ENCODE measurements around the gene TRPV4. TPM values are rescaled to one million over a fixed set of nuclear protein-coding genes. Genes with fewer than 3 reads are reported as not detected.

Gene TRPV4
- total and polyA plus RNA-seq, 4 donors = 1.9 to 6.5 (median 2.2) TPM

DNA sequence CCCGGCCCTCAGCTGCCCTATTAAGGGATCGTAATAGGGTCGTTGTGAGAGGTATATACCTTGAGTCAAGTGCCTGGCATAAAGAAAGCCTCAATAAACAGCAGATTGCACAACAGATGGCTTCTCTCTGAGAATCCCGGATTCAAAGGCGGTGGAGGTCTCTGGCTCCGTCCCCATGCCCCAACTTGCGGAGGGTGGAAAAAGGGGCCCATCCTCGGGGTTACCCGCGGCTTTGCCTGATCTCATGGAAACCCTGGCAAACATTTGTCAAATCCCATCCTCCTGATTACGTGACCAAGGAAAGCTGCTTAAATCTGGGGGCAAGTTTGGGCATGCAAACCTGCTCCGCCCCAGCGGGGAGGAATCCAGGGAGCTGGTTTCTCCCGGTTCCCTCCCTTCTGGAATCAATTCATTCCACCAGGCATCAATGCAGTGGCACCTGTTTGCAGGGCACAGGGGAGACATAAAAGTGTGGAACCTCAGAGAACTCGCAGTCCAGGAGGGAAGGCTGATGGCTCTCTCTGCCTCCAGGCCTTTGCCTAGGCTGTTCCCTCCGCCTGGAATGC is 12.3 kb downstream of the TRPV4 start:
- H3K36me3 ChIP-seq (ENCODE audit: control insufficient read depth in 4 of 4, insufficient read depth in 4 of 4, low read length in 4 of 4) = no peaks in the 10 kb centered on the region
- ATAC-seq (ENCODE audit: insufficient read depth, low FRiP score) = no peak
- no peak overlapping the region for H3K4me3 ChIP-seq
- peaks cover 0 to 5% (median 0%) of the 10 kb centered on the region in 5 donors for H3K4me1 ChIP-seq (ENCODE audit: control insufficient read depth in 5 of 5, insufficient read depth in 5 of 5, low read length in 5 of 5)
- WGBS, 2 donors = 81 to 90% methylated on average over 16 of the region's 16 CpGs
- H3K9ac ChIP-seq (ENCODE audit: insufficient read depth in 1 of 2, low read length in 2 of 2) = no peak overlapping the region
- no peak overlapping the region for H3K27ac ChIP-seq (ENCODE audit: low read depth in 1 of 2, low read length in 1 of 2)
- DNase-seq = no peak
- no peaks in the 10 kb centered on the region for H3K27me3 ChIP-seq (ENCODE audit: control insufficient read depth in 3 of 3, insufficient read depth in 3 of 3, low read length in 2 of 3)
- TF ChIP-seq, protein P1, sequence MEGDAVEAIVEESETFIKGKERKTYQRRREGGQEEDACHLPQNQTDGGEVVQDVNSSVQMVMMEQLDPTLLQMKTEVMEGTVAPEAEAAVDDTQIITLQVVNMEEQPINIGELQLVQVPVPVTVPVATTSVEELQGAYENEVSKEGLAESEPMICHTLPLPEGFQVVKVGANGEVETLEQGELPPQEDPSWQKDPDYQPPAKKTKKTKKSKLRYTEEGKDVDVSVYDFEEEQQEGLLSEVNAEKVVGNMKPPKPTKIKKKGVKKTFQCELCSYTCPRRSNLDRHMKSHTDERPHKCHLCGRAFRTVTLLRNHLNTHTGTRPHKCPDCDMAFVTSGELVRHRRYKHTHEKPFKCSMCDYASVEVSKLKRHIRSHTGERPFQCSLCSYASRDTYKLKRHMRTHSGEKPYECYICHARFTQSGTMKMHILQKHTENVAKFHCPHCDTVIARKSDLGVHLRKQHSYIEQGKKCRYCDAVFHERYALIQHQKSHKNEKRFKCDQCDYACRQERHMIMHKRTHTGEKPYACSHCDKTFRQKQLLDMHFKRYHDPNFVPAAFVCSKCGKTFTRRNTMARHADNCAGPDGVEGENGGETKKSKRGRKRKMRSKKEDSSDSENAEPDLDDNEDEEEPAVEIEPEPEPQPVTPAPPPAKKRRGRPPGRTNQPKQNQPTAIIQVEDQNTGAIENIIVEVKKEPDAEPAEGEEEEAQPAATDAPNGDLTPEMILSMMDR (IDR thresholded peaks at IDR 0.05; ENCODE audit: control extremely low read depth, extremely low read depth) = no peak
- H3K9me3 ChIP-seq (ENCODE audit: control insufficient read depth in 4 of 4, insufficient read depth in 3 of 4, low read length in 3 of 4) = no peaks in the 10 kb centered on the region

DNA sequence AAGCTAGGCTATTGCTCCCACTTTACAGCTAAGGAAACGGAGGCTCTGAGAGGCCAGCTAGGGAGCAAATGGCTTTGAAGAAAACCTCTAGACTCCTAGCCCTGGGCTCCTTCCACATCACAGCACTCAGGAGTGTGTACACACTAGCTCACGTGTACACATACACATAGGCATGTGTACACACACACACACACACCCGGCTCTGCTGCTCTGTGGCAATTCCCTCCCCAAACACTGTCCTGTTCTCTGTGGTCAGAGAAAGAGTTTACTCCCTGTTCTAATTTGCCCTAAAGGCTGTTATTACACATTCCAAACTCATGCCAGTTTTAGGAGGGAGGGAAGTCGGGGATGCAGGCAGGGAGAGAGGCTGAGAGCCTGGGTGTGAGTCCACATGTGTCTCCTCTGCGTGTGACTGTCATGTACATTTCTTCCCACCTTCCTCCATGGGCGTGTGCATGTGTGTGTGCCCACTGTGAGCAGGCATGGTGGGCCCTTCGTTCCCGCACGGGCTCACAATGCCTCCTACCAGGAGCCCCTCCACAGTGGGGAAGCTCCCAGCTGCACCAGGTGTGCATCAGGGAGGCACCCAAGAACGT is 14.2 kb downstream of the TRPV4 start:
- Histone ChIP-seq H3K36me3 (ENCODE audit: control insufficient read depth in 4 of 4, insufficient read depth in 4 of 4, low read length in 4 of 4) (no peaks in the 10 kb centered on the region), H3K4me3 (no peak overlapping the region), H3K9me3 (ENCODE audit: control insufficient read depth in 4 of 4, insufficient read depth in 3 of 4, low read length in 3 of 4) (no peaks in the 10 kb centered on the region), H3K27ac (ENCODE audit: low read depth in 1 of 2, low read length in 1 of 2) (no peak overlapping the region), H3K9ac (ENCODE audit: insufficient read depth in 1 of 2, low read length in 2 of 2) (peak overlapping the region in 1 of 2 donors; percentile 21), H3K4me1 (ENCODE audit: control insufficient read depth in 5 of 5, insufficient read depth in 5 of 5, low read length in 5 of 5) (peaks cover 0 to 5% (median 0%) of the 10 kb centered on the region in 5 donors), H3K27me3 (ENCODE audit: control insufficient read depth in 3 of 3, insufficient read depth in 3 of 3, low read length in 2 of 3) (no peaks in the 10 kb centered on the region)
- WGBS, 2 donors = 57 to 72% methylated on average over 10 of the region's 10 CpGs
- no peak for ATAC-seq (ENCODE audit: insufficient read depth, low FRiP score)
- TF ChIP-seq, protein P1 (IDR thresholded peaks at IDR 0.05; ENCODE audit: control extremely low read depth, extremely low read depth) = no peak
- DNase-seq = peak in 1 of 3 donors; percentile 33

DNA sequence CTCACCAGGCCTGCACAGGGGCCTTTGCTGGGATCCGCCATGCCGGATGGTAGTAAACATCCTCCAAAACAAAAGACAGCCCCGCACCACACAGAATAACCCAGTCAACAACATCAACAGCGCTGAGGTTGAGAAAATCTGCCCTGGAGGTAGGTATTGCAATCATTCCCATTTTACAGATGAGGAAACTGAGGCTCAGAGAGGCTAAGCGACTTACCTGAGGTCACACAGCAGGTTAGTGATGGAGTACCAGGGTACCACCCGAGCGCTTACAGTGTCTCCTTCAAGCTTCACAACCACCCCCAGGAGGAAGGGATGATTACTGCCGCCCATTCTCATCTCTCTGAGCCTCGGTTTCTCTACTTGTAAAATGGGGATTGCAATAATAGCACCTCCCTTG is 14.9 kb downstream of the TRPV4 start:
- TF ChIP-seq, protein P1 (IDR thresholded peaks at IDR 0.05; ENCODE audit: control extremely low read depth, extremely low read depth) = no peak
- Histone ChIP-seq H3K4me1 (ENCODE audit: control insufficient read depth in 5 of 5, insufficient read depth in 5 of 5, low read length in 5 of 5) (peaks cover 0 to 5% (median 0%) of the 10 kb centered on the region in 5 donors), H3K4me3 (no peak overlapping the region), H3K36me3 (ENCODE audit: control insufficient read depth in 4 of 4, insufficient read depth in 4 of 4, low read length in 4 of 4) (peaks cover 0 to 3% (median 0%) of the 10 kb centered on the region in 4 donors), H3K27me3 (ENCODE audit: control insufficient read depth in 3 of 3, insufficient read depth in 3 of 3, low read length in 2 of 3) (no peaks in the 10 kb centered on the region), H3K9ac (ENCODE audit: insufficient read depth in 1 of 2, low read length in 2 of 2) (no peak overlapping the region), H3K27ac (ENCODE audit: low read depth in 1 of 2, low read length in 1 of 2) (no peak overlapping the region), H3K9me3 (ENCODE audit: control insufficient read depth in 4 of 4, insufficient read depth in 3 of 4, low read length in 3 of 4) (no peaks in the 10 kb centered on the region)
- no peak for DNase-seq
- 91 to 96% methylated on average over 9 of the region's 9 CpGs for WGBS, 2 donors
- ATAC-seq (ENCODE audit: insufficient read depth, low FRiP score) = no peak

All from lung (tissue), 12 donors.